Loucy (cell line): ENCODE results near the gene MGAT5.

ENCODE experiments used
- H2AFZ ChIP-seq: fragments of 200-600 bp; sonication (generic); 2 replicates; pipeline ENCODE4 v1.6.0; 2016; ENCODE audit warnings: antibody characterized with exemption, mild to moderate bottlenecking, low read length, moderate library complexity
- H3F3A ChIP-seq: fragments of 200-600 bp; 2 replicates; pipeline ENCODE4 v1.6.0; 2016; ENCODE audit warnings: antibody characterized with exemption, low read depth, mild to moderate bottlenecking
- H3K27me3 ChIP-seq: fragments of 200-600 bp; sonication (generic); 2 replicates; pipeline ENCODE4 v1.6.1; 2014; ENCODE audit warnings: low read length, mild to moderate bottlenecking; ENCODE audit not compliant: insufficient read depth, poor library complexity, severe bottlenecking
- H3K36me3 ChIP-seq: fragments of 200-600 bp; sonication (generic); 2 replicates; pipeline ENCODE4 v1.6.1; 2016; ENCODE audit warnings: low read length; ENCODE audit not compliant: insufficient read depth
- H3K4me1 ChIP-seq: fragments of 200-600 bp; sonication (generic); 2 replicates; pipeline ENCODE4 v1.5.1; 2014; ENCODE audit warnings: low read length, mild to moderate bottlenecking; ENCODE audit not compliant: insufficient read depth, poor library complexity, severe bottlenecking
- H3K4me2 ChIP-seq: fragments of 200-600 bp; sonication (generic); 2 replicates; pipeline ENCODE4 v1.6.0; 2014; ENCODE audit warnings: antibody characterized with exemption, low read length, low read depth, mild to moderate bottlenecking; ENCODE audit not compliant: poor library complexity, severe bottlenecking
- H3K4me3 ChIP-seq: fragments of 200-600 bp; sonication (generic); 2 replicates; pipeline ENCODE4 v1.5.1; 2014; ENCODE audit warnings: low read length, mild to moderate bottlenecking, mixed read lengths; ENCODE audit not compliant: poor library complexity, severe bottlenecking
- H3K79me2 ChIP-seq: fragments of 200-600 bp; sonication (generic); 2 replicates; pipeline ENCODE4 v1.6.1; 2014; ENCODE audit warnings: low read length; ENCODE audit not compliant: insufficient read depth
- H3K9ac ChIP-seq: fragments of 200-600 bp; sonication (generic); 2 replicates; pipeline ENCODE4 v1.6.0; 2014; ENCODE audit warnings: mild to moderate bottlenecking, low read depth, low read length, moderate library complexity; ENCODE audit not compliant: poor library complexity, severe bottlenecking
- H3K9me2 ChIP-seq: fragments of 200-600 bp; sonication (generic); replicated peaks from 2 replicates; pipeline ENCODE4 v1.6.1; 2016; ENCODE audit warnings: low read depth, low read length, mixed read lengths
- H3K9me3 ChIP-seq: fragments of 200-600 bp; sonication (generic); 2 replicates; pipeline ENCODE4 v1.6.1; 2014; ENCODE audit warnings: mild to moderate bottlenecking, antibody characterized with exemption, low read length, low read depth; ENCODE audit not compliant: insufficient read depth
- H4K20me1 ChIP-seq: fragments of 200-600 bp; sonication (generic); 2 replicates; pipeline ENCODE4 v1.6.0; 2014; ENCODE audit warnings: antibody characterized with exemption, low read length, mild to moderate bottlenecking; ENCODE audit not compliant: insufficient read depth, poor library complexity, severe bottlenecking
- CTCF ChIP-seq: fragments of 200-600 bp; sonication (generic); conservative IDR thresholded peaks from 2 replicates; pipeline ENCODE4 v1.5.1; 2014; ENCODE audit warnings: mild to moderate bottlenecking, antibody characterized with exemption, low read length
- EZH2phosphoT487 ChIP-seq: fragments of 200-600 bp; IDR thresholded peaks from 2 replicates; pipeline ENCODE4 v1.6.1; 2018; ENCODE audit warnings: antibody characterized with exemption, mild to moderate bottlenecking, moderate library complexity, borderline replicate concordance

The MGAT5 gene

GRCh38 chr2:134341476-134341875, 87.6 kb downstream of the MGAT5 start:
- no peaks in the 10 kb centered on the region for H3F3A ChIP-seq
- H3K9me2 ChIP-seq: no peaks in the 10 kb centered on the region; the same call in 1 of the 2 replicates
- no peak for TF ChIP-seq EZH2phosphoT487
- TF ChIP-seq CTCF: no peak
- H3K4me2 ChIP-seq: no peak overlapping the region
- no peak overlapping the region for H3K9ac ChIP-seq
- H3K79me2 ChIP-seq: no peaks in the 10 kb centered on the region
- no peaks in the 10 kb centered on the region for H3K4me1 ChIP-seq
- no peak overlapping the region for H3K4me3 ChIP-seq
- no peaks in the 10 kb centered on the region for H4K20me1 ChIP-seq
- no peak overlapping the region for H2AFZ ChIP-seq
- H3K36me3 ChIP-seq: peaks cover 65% of the 10 kb centered on the region
- H3K9me3 ChIP-seq: no peaks in the 10 kb centered on the region
- no peaks in the 10 kb centered on the region for H3K27me3 ChIP-seq

GRCh38 chr2:134344954-134345697, 91.3 kb downstream of the MGAT5 start:
- no peaks in the 10 kb centered on the region for H4K20me1 ChIP-seq
- peaks cover 65% of the 10 kb centered on the region for H3K36me3 ChIP-seq
- H3F3A ChIP-seq: no peaks in the 10 kb centered on the region
- no peak overlapping the region for H3K9ac ChIP-seq
- H3K9me2 ChIP-seq: no peaks in the 10 kb centered on the region; the same call in 1 of the 2 replicates
- no peak for TF ChIP-seq CTCF
- no peak for TF ChIP-seq EZH2phosphoT487
- no peak overlapping the region for H3K4me3 ChIP-seq
- no peaks in the 10 kb centered on the region for H3K79me2 ChIP-seq
- H3K4me1 ChIP-seq: peaks cover 9% of the 10 kb centered on the region
- no peaks in the 10 kb centered on the region for H3K27me3 ChIP-seq
- H3K9me3 ChIP-seq: no peaks in the 10 kb centered on the region
- H2AFZ ChIP-seq: no peak overlapping the region
- H3K4me2 ChIP-seq: no peak overlapping the region

GRCh38 chr2:134346141-134346540, 92.3 kb downstream of the MGAT5 start:
- Histone ChIP-seq H3K9me2 (no peaks in the 10 kb centered on the region; the same call in 1 of the 2 replicates), H3F3A (no peaks in the 10 kb centered on the region), H2AFZ (no peak overlapping the region), H3K36me3 (peaks cover 73% of the 10 kb centered on the region), H3K9me3 (no peaks in the 10 kb centered on the region), H3K4me1 (peaks cover 9% of the 10 kb centered on the region), H3K4me3 (no peak overlapping the region), H3K79me2 (no peaks in the 10 kb centered on the region), H3K27me3 (no peaks in the 10 kb centered on the region), H4K20me1 (no peaks in the 10 kb centered on the region), H3K4me2 (no peak overlapping the region), H3K9ac (no peak overlapping the region)
- TF ChIP-seq EZH2phosphoT487 (no peak), CTCF (no peak)
